HT1080 (cell line): Measurements from ENCODE around the gene RAB3IL1. TPM values are rescaled to one million over a fixed set of nuclear protein-coding genes. Genes with fewer than 3 reads are reported as not detected.
"Not testable (repeated sequence)": the region's sequence is repeated elsewhere in the genome, so short reads cannot be mapped to it uniquely, and the experiment has no call there.

Experiments used
- DNase-seq: peaks from one replicate; pipeline ENCODE4 v3.0.0-alpha.2; 2015; ENCODE audit warnings: low read depth
- total RNA-seq: library from RNA; depleted of rRNA; stranded (reverse); fragments of >200 nt; shearing (Covaris generic); gene quantifications from 2 replicates; pipeline ENCODE4 v1.2.3, GENCODE V29; 2014

Gene RAB3IL1
- total RNA-seq, 1 experiment from 2014 or later: 4.8 TPM

- peak; percentile 83 for DNase-seq
These were observed 29.4 kb downstream of the RAB3IL1 start for GRCh38 chr11:61887839-61888494.

GRCh38 chr11:61886643-61887042 is 30.7 kb downstream of the RAB3IL1 start:
- DNase-seq: no peak

- no peak for DNase-seq
These were observed 31.4 kb downstream of the RAB3IL1 start for GRCh38 chr11:61885784-61886580.

GRCh38 chr11:61885166-61885778 is 32.1 kb downstream of the RAB3IL1 start:
- DNase-seq: no peak

- DNase-seq: no peak
These were observed 33.4 kb downstream of the RAB3IL1 start for GRCh38 chr11:61883947-61884346.

DNA sequence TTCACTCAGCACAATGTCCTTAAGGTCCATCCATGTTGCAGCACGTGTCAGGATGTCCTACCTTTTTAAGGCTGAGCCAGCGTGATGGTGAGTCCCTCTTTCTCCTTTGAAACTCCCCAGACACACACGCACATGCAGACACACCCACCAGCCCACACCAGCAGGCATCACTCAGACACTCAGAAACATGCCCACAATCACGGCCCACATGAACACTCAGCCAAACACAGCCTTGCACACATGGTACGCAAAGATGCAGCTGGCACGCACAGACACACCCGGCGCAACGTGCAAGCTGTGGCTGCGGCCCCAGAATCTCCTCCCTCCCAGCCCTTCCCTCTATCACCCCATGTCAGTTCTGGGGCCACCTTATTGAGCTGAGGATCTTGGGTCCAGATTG is 34.0 kb downstream of the RAB3IL1 start:
- DNase-seq: no peak

DNA sequence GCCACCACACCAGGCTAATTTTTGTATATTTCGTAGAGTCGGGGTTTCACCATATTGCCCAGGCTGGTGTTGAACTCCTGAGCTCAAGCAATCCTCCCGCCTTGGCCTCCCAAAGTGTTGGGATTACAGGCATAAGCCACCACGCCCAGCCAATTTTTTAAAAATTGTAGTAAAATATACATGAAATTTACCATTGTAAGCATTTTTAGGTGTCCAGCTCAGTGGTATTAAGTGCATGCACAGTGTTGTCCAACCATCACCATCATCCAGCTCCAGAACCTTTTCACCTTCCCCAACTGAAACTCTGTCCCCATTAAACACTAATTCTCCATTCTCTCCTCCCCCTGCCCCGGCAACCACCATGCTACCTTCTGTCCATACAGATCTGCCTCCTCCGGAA is 34.5 kb downstream of the RAB3IL1 start:
- DNase-seq: no peak

GRCh38 chr11:61882267-61882666 is 35.1 kb downstream of the RAB3IL1 start:
- not testable (repeated sequence) for DNase-seq

DNA sequence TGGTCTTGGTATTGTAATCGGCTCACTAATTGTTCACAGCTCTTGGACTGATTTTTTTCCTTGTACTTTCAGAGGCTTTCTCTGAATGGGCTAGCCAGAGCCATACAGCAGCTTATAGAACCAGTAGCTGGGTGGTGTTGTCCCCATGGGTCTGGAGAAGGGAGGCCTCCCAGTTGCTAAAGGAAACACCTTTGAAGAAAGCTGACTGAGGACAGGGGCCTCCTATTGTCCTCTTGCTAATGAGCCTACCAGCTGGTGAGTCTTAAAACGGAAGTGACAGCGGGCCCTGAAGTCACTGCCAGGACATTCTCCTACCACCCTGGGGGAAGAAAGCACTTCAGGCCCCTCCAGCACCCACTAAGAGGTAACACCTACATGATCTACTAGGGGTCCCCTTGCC is 36.0 kb downstream of the RAB3IL1 start:
- DNase-seq: no peak

DNA sequence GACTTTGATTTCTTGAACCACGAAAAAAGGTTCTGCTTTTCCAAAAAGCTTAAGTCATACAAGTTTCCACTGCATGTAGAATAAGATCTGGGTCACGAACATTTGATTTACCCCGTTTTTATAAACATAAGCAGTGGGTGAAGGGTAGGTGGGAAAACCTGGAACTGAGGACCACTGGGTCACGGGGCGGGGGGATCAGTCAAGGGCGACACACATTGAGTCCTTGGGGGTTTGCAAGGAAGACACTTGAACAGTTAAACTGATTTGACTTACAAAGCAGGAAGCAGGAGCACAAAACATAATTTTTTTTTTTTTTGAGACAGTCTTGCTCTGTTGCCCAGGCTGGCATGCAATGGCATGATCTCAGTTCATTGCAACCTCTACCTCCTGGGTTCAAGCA is 36.9 kb downstream of the RAB3IL1 start:
- DNase-seq: no peak

DNA sequence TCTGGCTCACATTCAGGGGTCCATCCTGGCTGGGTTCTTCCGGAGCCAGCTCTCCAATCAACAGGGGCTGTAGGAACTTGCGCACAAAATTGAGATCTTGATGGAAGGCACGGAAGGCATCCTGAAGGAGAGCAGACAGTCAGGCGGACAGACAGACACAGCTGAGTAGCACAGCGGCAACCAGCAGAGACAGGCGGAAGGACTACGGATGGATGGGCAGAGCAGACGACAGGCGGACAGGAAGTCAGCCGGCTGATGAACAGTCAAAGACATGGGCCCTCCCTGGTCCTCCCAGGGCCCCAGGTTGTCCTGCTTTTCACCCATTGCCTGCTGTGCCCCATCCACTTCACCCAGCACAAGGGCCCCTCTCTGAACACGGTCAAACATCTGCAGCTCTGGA is 37.3 kb downstream of the RAB3IL1 start:
- no peak for DNase-seq

GRCh38 chr11:61879152-61879551 is 38.2 kb downstream of the RAB3IL1 start:
- DNase-seq: no peak

DNA sequence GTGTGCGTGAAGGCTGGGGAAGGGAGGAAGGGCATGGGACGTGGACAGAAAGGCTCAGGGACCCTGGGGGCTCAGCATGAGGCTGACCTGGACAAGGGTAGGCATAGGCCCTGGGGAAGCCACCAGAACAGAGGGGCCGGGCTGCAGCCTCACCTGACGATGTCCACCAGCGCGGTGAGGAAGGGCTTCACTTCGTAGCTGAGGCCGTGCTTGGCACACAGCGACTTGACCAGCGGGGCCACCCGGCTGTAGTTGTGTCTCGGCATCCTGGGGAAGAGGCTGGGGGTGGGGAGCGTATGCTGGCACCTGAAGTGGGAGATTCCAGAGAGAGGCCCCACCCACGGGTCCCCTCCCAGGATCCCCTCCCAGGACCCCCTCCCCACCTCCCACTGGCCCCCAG is 41.7 kb downstream of the RAB3IL1 start:
- DNase-seq: no peak

DNA sequence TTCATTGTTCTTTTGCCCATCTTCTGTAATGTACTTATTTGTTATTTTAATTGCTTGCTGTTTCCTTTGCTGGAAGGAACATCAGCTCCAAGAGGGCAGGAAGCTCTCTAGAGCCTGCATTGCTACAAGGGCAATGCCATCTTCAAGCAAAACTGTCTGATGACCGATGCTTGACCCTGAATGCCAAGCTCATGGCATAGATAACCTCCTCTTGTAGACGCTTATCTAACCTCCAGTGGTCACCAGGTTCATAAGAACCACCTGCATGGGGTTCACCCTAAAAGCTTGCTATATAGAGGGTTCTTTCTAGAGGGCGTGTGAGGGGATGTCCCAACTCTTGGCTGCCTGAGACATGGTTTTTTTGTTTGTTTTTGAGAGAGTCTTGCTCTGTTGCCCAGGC is 42.5 kb downstream of the RAB3IL1 start:
- DNase-seq: no peak

GRCh38 chr11:61874377-61874809 is 43.0 kb downstream of the RAB3IL1 start:
- no peak for DNase-seq

GRCh38 chr11:61873588-61874376 is 43.6 kb downstream of the RAB3IL1 start:
- no peak for DNase-seq

- DNase-seq: no peak
These were observed 44.3 kb downstream of the RAB3IL1 start for GRCh38 chr11:61872935-61873565.

DNA sequence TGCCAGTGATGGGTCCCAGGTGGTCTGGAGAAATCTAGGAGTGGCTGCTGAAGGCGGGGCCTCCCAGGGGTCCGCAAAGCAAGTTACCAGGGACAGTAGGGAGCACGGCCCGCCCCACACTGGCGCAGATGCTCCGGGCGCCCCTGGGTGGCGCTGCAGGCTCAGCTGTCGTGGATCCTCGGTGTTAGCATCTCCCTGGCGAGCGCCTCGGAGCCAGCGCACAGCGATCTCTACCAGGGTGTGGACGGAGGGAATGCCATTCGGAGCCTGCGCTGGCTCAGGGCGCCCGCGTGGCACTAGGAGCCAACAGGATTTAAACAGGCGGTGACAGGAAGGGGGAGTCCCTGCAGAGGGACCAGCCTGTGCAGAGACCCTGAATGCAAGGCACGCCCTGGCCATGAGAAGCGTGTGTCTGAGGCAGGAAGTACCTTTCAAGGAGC is 46.2 kb downstream of the RAB3IL1 start:
- peak; percentile 76 for DNase-seq

DNA sequence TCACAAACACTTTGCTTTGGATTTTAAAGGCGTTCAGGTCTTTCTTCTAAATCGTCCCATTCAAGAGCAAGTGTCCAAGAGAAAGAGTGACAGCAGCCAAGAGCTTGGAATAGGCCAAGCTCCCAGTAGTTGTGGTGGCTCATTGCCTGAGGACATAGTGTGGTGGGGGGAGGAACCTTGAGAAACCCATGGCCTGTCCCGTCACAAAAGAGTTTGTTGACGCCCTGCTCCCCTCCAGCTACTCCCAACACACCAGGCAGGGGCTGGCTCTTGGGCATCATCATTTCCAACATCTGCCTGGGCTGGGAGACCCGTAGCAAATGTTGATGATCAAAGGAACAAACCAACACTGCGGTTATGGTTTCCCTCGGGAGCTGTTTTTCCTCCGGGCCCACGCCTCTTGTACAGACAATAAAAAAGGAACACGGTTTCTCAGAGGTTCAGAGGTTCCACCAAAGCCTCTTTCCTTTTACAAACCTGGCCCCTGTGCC is 46.8 kb downstream of the RAB3IL1 start:
- DNase-seq: peak; percentile 23

GRCh38 chr11:61869708-61870451 is 47.5 kb downstream of the RAB3IL1 start:
- no peak for DNase-seq
